HEK293 (cell line): ENCODE results near the gene PDHB.

Experiments used
- CTCF ChIA-PET: fragments of 350-600 bp; formaldehyde crosslinking; extraction: SDS; loops from one replicate; lab custom pipeline; 2021; ENCODE audit warnings: antibody characterized with exemption; lab: Yijun Ruan, JAX
- POLR2A ChIA-PET: fragments of 300-600 bp; formaldehyde crosslinking; extraction: SDS; loops from one replicate; lab custom pipeline; 2020; ENCODE audit warnings: antibody characterized with exemption, inconsistent platforms; lab: Yijun Ruan, JAX
- H3K27ac ChIP-seq: fragments of 200-500 bp; sonication (Bioruptor generic); 2 replicates; pipeline ENCODE4 v1.5.1; 2014; ENCODE audit warnings: low read depth, low read length, control low read depth, inconsistent platforms; ENCODE audit errors: extremely low read depth
- H3K36me3 ChIP-seq, 2 experiments: fragments of 200-500 bp in 1 of 2; sonication (Bioruptor generic) in 1 of 2; 1 replicate in 1 of 2; 2 replicates in 1 of 2; pipeline ENCODE4 v1.5.1; 2014 to 2017; ENCODE audit warnings: inconsistent platforms in 2 of 2, low read length in 2 of 2; ENCODE audit not compliant: control insufficient read depth in 2 of 2, insufficient read depth in 1 of 2
- H3K4me1 ChIP-seq: fragments of 200-500 bp; sonication (Bioruptor generic); 2 replicates; pipeline ENCODE4 v1.5.1; 2014; ENCODE audit warnings: mild to moderate bottlenecking, low read length, inconsistent platforms; ENCODE audit not compliant: control insufficient read depth, insufficient read depth
- H3K4me3 ChIP-seq: 2 replicates; pipeline ENCODE4 v1.5.1; 2011; ENCODE audit warnings: low read depth, mild to moderate bottlenecking, control low read depth, low read length, moderate library complexity
- H3K9me3 ChIP-seq: fragments of 200-500 bp; sonication (Bioruptor generic); 2 replicates; pipeline ENCODE4 v1.5.1; 2014; ENCODE audit warnings: low read depth, low read length, inconsistent platforms; ENCODE audit not compliant: control insufficient read depth, insufficient read depth
- KLF1 ChIP-seq: fragments of 450-650 bp; formaldehyde crosslinking; IDR thresholded peaks from 2 replicates; pipeline ENCODE4 v1.5.1; 2016; ENCODE audit warnings: missing biosample characterization, missing genetic modification characterization
- MZF1 ChIP-seq: fragments of 450-650 bp; formaldehyde crosslinking; IDR thresholded peaks from 2 replicates; pipeline ENCODE4 v1.5.1; 2017; ENCODE audit warnings: missing biosample characterization, missing genetic modification characterization, borderline replicate concordance
- OSR2 ChIP-seq: fragments of 450-650 bp; formaldehyde crosslinking; IDR thresholded peaks from 2 replicates; pipeline ENCODE4 v1.5.1; 2016; ENCODE audit warnings: missing biosample characterization, missing genetic modification characterization
- SCRT1 ChIP-seq: fragments of 450-650 bp; formaldehyde crosslinking; IDR thresholded peaks from 2 replicates; pipeline ENCODE4 v1.5.1; 2016; ENCODE audit warnings: missing biosample characterization, missing genetic modification characterization, borderline replicate concordance
- WT1 ChIP-seq: fragments of 450-650 bp; formaldehyde crosslinking; IDR thresholded peaks from 2 replicates; pipeline ENCODE4 v1.5.1; 2016; ENCODE audit warnings: missing biosample characterization, missing genetic modification characterization
- YY2 ChIP-seq: fragments of 450-650 bp; formaldehyde crosslinking; IDR thresholded peaks from 2 replicates; pipeline ENCODE4 v1.5.1; 2016; ENCODE audit warnings: missing biosample characterization, missing genetic modification characterization
- ZBTB48 ChIP-seq: fragments of 450-650 bp; formaldehyde crosslinking; IDR thresholded peaks from 2 replicates; pipeline ENCODE4 v1.5.1; 2016; ENCODE audit warnings: missing biosample characterization, missing genetic modification characterization
- ZFHX2 ChIP-seq: fragments of 450-650 bp; formaldehyde crosslinking; conservative IDR thresholded peaks from 2 replicates; pipeline ENCODE4 v1.5.1; 2016; ENCODE audit warnings: missing biosample characterization, missing genetic modification characterization
- ZNF274 ChIP-seq, 2 experiments: fragments of 200-500 bp in 1 of 2; fragments of 450-650 bp in 1 of 2; sonication (Bioruptor generic) in 1 of 2; formaldehyde crosslinking in 1 of 2; IDR thresholded peaks; 2 replicates each; pipeline versions ENCODE4 v1.5.1 to v1.6.1; 2014 to 2016; ENCODE audit warnings: borderline replicate concordance in 1 of 2, inconsistent platforms in 1 of 2, low read length in 1 of 2, missing biosample characterization in 1 of 2, missing genetic modification characterization in 1 of 2
- ZNF391 ChIP-seq: fragments of 450-650 bp; formaldehyde crosslinking; IDR thresholded peaks from 2 replicates; pipeline ENCODE4 v1.5.1; 2016; ENCODE audit warnings: low read depth, missing biosample characterization, missing genetic modification characterization, borderline replicate concordance
- ZNF404 ChIP-seq: fragments of 450-650 bp; formaldehyde crosslinking; IDR thresholded peaks from 2 replicates; pipeline ENCODE4 v1.5.1; 2017; ENCODE audit warnings: missing biosample characterization, missing genetic modification characterization
- ZNF571 ChIP-seq: fragments of 450-650 bp; formaldehyde crosslinking; IDR thresholded peaks from 2 replicates; pipeline ENCODE4 v1.5.0; 2017; ENCODE audit warnings: missing biosample characterization, missing genetic modification characterization
- ZNF654 ChIP-seq: fragments of 450-650 bp; formaldehyde crosslinking; IDR thresholded peaks from 2 replicates; pipeline ENCODE4 v1.5.1; 2016; ENCODE audit warnings: low read depth, missing biosample characterization, missing genetic modification characterization
- ZXDB ChIP-seq: fragments of 450-650 bp; formaldehyde crosslinking; IDR thresholded peaks from 2 replicates; pipeline ENCODE4 v1.5.1; 2016; ENCODE audit warnings: missing biosample characterization, missing genetic modification characterization
- TF ChIP-seq, protein P1 (sequence below): fragments of 450-650 bp; formaldehyde crosslinking; optimal IDR thresholded peaks from 2 replicates; pipeline ENCODE3; 2016; ENCODE audit warnings: missing biosample characterization, mild to moderate bottlenecking, missing genetic modification characterization
- TF ChIP-seq, protein P2 (sequence below): fragments of 450-650 bp; formaldehyde crosslinking; IDR thresholded peaks from 2 replicates; pipeline ENCODE4 v1.5.1; 2016; ENCODE audit warnings: missing biosample characterization, missing genetic modification characterization
- TF ChIP-seq, protein P3 (sequence below): fragments of 450-650 bp; formaldehyde crosslinking; IDR thresholded peaks from 2 replicates; pipeline ENCODE4 v1.5.1; 2016; ENCODE audit warnings: missing biosample characterization, missing genetic modification characterization

Gene PDHB

DNA sequence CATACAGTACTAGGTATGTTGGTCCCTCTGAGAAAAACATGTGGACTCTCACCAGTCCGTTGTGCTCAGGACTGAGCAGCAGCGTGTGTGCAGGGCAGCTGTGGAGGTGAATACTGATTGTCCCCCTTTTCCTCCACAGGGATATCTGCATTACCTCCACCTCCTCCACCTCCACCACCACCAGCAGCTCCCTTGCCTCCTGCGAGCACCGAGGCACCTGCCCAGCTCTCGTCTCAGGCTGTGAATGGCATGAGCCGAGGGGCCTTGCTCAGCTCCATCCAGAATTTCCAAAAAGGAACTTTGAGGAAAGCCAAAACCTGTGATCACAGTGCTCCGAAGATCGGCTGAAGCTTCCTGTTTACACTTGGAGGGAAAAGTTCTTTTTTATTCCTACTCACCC is 9.0 kb downstream of the PDHB start:
- no peak overlapping the region for H3K4me3 ChIP-seq
- TF ChIP-seq ZXDB (no peak), YY2 (tag by site-specific recombination) (no peak), SCRT1 (tag by site-specific recombination) (no peak), ZNF391 (tag by site-specific recombination) (no peak), ZBTB48 (tag by site-specific recombination) (no peak), OSR2 (tag by site-specific recombination) (no peak), ZNF274 (IDR thresholded peaks at IDR 0.05; ENCODE audit: low read length) (no peak), ZNF274 (tag by site-specific recombination; IDR thresholded peaks at IDR 0.05; ENCODE audit: borderline replicate concordance) (no peak), ZNF571 (no peak), MZF1 (no peak), KLF1 (tag by site-specific recombination) (no peak), ZNF404 (tag by site-specific recombination) (no peak)
- TF ChIP-seq, protein P1, sequence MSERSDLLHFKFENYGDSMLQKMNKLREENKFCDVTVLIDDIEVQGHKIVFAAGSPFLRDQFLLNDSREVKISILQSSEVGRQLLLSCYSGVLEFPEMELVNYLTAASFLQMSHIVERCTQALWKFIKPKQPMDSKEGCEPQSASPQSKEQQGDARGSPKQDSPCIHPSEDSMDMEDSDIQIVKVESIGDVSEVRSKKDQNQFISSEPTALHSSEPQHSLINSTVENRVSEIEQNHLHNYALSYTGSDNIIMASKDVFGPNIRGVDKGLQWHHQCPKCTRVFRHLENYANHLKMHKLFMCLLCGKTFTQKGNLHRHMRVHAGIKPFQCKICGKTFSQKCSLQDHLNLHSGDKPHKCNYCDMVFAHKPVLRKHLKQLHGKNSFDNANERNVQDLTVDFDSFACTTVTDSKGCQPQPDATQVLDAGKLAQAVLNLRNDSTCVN (tag by site-specific recombination) = no peak
- TF ChIP-seq, protein P2, sequence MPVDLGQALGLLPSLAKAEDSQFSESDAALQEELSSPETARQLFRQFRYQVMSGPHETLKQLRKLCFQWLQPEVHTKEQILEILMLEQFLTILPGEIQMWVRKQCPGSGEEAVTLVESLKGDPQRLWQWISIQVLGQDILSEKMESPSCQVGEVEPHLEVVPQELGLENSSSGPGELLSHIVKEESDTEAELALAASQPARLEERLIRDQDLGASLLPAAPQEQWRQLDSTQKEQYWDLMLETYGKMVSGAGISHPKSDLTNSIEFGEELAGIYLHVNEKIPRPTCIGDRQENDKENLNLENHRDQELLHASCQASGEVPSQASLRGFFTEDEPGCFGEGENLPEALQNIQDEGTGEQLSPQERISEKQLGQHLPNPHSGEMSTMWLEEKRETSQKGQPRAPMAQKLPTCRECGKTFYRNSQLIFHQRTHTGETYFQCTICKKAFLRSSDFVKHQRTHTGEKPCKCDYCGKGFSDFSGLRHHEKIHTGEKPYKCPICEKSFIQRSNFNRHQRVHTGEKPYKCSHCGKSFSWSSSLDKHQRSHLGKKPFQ (tag by site-specific recombination) = no peak
- no peaks in the 10 kb centered on the region for H3K4me1 ChIP-seq
- ChIA-PET POLR2A (interaction anchor here (1.2 kb wide), 1 partner anchor 9 kb away, joined by 4 read pairs; the partner anchor contains the start of gene PDHB), CTCF (no interaction called here)
- H3K27ac ChIP-seq = no peak overlapping the region
- H3K9me3 ChIP-seq = no peaks in the 10 kb centered on the region
- peaks cover 17 to 93% of the 10 kb centered on the region in 2 experiments for H3K36me3 ChIP-seq

DNA sequence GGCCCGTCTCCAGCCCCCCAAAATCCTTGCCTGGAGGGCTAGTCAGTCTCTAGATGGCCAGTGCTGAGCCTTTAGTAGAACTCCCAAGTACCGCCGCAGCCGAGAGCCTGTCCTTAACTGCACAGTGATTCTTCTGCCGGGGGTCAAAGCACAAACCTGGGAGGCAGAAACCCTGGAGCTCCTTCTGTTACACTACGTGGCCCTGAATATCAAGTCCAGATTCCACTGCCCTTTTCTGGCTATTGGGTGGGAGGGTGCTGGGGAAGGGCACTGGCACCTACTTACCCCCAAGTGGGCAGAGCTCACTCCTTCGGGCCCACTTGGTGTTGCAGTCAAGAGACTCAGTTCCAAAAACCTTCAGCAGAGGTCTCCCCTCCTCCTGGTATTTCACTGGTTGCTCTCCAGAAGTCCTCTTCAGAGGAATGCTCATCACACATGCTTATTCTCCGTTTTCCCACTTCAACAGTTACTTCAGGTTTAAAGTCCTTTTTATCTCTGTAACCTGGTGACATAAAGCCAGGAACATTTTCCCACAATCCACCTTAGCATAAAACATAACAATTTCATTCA is 10.8 kb downstream of the PDHB start:
- ChIA-PET POLR2A (no interaction called here), CTCF (interaction anchor here (0.7 kb wide), 1 partner anchor 102 kb away, joined by 3 read pairs; no protein-coding TSS in a partner anchor)
- no peak overlapping the region for H3K4me3 ChIP-seq
- 0 out of 2 replicates have a peak, but pooled peaks have one; percentile 11 for TF ChIP-seq ZFHX2 (tag by site-specific recombination)
- TF ChIP-seq, protein P3, sequence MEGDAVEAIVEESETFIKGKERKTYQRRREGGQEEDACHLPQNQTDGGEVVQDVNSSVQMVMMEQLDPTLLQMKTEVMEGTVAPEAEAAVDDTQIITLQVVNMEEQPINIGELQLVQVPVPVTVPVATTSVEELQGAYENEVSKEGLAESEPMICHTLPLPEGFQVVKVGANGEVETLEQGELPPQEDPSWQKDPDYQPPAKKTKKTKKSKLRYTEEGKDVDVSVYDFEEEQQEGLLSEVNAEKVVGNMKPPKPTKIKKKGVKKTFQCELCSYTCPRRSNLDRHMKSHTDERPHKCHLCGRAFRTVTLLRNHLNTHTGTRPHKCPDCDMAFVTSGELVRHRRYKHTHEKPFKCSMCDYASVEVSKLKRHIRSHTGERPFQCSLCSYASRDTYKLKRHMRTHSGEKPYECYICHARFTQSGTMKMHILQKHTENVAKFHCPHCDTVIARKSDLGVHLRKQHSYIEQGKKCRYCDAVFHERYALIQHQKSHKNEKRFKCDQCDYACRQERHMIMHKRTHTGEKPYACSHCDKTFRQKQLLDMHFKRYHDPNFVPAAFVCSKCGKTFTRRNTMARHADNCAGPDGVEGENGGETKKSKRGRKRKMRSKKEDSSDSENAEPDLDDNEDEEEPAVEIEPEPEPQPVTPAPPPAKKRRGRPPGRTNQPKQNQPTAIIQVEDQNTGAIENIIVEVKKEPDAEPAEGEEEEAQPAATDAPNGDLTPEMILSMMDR (tag by site-specific recombination) = peak; percentile 18; the same call in 1 of the 2 replicates
- no peak for TF ChIP-seq WT1 (tag by site-specific recombination)
- TF ChIP-seq ZNF654 = peak; percentile 32; the same call in 1 of the 2 replicates
- TF ChIP-seq ZNF391 (tag by site-specific recombination) = no peak
- H3K4me1 ChIP-seq = no peaks in the 10 kb centered on the region
- no peaks in the 10 kb centered on the region for H3K9me3 ChIP-seq
- H3K36me3 ChIP-seq = peaks cover 8 to 83% of the 10 kb centered on the region in 2 experiments
- H3K27ac ChIP-seq = no peak overlapping the region
